Activated naive CD4-positive, alpha-beta T cell treated with Interleukin-2 at 50 U/mL for 16 hours (primary cell): Measurements from ENCODE around the gene AARS1.
A peak's percentile ranks its signal among the peaks of the same experiment; 100 is the strongest.
"Not testable (repeated sequence)": the region's sequence is repeated elsewhere in the genome, so short reads cannot be mapped to it uniquely, and the experiment has no call there.

Source experiments
- DNase-seq: peaks from one replicate; pipeline ENCODE4 v3.0.0-alpha.2; 2020

Gene AARS1

DNA sequence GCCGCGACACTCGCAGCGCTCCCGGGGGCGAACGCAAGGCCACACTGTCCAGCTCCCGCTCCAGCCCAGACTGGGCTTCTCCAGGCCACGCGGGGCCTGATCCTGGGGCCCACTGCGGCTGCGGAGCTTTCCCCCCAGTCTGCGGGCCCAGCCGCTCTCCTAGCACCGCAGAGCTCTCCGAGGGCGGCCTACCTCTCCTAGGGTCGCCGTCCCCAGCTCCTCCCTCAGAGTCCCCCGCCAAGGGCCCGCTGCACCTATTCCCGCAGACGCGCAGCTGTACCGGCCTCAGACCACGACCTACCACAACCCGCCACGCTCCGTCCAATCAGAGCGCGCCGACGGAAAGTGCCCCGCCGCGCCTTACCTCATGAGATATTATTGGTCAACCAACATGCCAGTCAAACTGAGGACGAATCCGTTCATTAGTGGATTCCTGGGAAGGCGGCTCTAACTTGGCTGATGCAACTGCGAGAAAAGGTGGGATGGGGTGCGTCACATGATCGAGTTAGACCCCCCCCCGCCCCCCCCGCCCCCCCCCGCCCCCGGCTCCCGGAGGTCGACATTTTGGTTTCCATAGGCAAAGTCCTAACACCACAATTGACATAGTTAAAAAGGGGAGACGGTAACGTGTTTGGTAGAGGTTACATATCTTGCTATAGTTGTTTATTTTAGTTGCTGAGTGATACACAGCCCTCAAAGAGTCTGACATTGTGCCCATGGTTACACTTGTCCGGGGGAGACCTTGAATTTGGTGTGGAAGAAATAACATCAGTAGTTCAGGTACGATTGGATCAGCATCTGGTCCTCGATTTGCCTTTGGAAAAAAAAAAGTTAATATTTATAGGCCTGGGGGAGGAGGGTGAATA is at the start of gene AARS1:
Gene AARS1, minus strand, starts transcription at position 278 of the 866 bp plus-strand sequence. CDS start 6,743 bp downstream, outside the sequence.
- DNase-seq, result peak; percentile 95

DNA sequence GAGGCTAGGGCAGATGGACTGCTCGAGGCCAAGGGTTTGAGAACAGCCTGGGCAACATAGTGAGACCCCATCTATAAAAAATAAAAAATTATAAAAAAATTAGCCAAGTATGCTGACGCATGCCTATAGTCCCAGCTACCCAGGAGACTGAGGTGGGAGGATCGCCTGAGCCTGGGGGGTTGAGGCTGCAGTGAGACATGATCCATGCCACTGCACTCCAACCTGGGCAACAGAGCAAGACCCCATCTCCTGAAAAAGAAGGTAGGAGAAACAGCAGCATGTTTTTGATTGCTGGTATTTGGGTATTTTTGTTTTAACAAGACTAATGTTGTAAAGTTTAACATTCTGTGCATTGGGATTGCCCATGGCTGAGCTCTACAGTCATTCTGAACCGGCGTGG is 48.5 kb upstream of the AARS1 start:
- DNase-seq, result no peak

DNA sequence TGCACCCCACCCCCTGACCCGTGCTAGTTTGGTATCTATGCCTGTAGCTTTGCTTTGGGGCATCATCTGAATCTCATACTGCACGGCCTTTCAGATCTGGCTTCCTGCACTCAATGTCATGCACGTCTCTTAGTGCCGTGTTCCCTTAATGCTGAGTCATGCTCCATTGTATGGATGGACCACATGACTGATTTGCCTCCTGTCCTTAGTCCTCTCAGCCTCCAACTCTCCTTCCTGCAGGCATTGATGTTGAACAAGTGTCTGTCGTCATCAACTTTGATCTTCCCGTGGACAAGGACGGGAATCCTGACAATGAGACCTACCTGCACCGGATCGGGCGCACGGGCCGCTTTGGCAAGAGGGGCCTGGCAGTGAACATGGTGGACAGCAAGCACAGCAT is 43.4 kb upstream of the AARS1 start:
- not testable (repeated sequence) for DNase-seq

DNA sequence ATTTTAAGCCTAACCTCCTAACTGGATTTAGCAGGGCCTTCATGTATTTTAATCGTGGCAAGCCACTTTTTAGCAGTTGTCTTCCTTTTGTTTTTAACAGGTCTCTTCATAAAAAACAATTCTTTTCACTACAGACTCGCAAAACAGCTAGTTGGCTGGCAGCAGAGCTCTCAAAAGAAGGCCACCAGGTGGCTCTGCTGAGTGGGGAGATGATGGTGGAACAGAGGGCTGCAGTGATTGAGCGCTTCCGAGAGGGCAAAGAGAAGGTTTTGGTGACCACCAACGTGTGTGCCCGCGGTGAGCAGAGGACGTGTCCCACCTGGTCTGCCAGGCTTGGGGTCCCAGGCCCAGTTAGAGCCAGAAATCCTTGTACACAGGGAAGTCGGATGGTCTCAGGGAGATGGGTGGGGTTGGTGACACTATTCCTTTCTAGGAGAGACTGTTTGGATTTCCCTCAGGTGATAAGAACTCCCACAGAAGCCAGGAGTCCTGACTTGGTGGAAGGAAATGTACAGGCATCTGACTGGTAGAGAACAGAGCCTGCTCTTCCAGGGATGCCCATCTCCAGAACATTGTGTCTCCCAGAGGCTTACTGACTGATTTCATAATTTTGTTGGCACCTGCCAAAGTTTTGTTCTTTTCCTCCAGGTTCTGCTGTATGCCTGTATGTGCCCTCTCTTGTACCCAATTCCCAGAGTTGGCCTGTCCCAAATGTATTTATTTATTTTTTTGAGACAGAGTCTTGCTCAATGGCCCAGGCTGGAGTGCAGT is 42.5 kb upstream of the AARS1 start:
- DNase-seq, result peak; percentile 9

GRCh38 chr16:70331091-70331490 is 41.8 kb upstream of the AARS1 start:
- no peak for DNase-seq

DNA sequence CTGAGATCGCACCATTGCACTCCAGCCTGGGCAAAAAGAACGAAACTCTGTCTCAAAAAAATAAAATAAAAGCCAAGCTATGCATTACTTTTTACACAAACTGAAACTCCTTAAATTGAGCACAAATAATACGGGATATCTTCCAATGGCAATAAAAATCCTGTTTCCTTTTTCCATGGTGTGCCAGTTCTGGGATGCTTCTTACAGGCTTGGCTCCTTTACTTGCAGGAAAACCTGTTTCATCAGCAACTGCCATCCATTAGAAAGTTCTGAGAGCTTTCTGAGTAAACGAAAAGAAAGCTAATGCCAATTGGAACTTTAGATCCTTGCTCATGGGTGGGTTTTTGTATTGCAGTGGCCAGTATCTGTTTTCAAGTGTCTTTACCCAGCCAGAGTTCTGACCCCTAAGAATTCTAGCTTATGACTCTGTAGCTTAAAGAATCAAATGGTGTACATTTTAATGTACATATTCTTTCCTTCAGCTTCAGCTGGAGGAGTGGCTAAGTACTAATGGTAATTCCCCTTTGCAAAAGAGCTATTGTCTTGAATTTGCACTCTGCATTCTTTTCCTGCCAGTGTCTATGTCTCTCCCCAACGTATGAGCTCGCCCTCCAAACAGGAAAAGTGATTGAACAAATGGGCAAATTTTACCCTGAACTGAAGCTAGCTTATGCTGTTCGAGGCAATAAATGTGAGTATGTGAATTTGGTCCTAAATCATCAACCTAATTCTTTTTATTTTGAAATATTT is 35.9 kb upstream of the AARS1 start:
- DNase-seq, result no peak

DNA sequence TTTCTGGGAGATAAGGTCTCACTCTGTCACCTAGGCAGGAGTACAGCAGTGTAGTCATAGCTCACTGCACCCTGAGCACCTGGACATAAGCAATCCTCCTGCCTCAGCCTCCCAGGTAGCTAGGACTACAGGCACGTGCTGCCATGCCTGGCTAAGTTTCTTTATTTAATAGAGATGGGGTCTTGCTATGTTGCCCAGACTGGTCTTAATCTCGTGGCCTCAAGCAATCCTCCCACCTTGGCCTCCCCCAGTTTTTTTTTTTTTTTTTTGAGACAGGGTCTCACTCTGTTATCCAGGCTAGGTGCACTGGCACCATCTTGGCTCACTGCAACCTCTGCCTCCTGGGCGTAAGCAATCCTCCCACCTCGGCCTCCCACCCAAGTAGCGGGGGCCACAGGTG is 30.8 kb upstream of the AARS1 start:
- DNase-seq, result no peak

DNA sequence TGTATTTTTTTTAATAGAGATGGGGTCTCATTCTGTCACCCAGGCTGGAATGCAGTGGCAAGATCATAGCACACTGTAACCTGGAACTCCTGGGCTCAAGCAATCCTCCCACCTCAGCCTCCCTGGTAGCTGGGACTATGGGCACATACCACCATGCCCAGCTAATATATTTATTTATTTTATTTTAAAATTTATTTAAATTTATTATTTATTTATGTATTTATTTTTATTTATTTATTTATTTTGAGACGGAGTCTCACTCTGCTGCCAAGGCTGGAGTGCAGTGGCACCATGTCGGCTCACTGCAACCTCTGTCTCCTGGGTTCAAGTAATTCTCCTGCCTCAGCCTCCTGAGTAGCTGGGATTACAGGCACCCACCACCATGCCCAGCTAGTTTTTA is 18.4 kb upstream of the AARS1 start:
- DNase-seq, result not testable (repeated sequence)

DNA sequence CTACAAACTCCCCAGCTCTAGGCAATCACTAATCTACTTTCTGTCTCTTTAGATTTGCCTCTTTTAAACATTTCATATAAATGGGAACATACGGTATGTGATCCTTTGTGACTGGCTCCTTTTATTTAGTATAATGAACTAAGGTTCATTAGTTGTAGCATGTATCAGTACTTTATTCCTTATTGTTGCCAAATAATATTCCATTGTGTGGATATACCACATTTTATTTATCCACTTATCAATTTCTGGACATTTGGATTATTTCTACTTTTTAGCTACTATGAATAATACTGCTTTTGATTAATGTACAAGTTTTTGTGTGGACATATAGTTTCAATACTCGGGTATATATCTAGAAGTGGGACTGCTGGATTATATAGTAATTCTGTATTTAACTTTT is 17.6 kb upstream of the AARS1 start:
- DNase-seq, result no peak

DNA sequence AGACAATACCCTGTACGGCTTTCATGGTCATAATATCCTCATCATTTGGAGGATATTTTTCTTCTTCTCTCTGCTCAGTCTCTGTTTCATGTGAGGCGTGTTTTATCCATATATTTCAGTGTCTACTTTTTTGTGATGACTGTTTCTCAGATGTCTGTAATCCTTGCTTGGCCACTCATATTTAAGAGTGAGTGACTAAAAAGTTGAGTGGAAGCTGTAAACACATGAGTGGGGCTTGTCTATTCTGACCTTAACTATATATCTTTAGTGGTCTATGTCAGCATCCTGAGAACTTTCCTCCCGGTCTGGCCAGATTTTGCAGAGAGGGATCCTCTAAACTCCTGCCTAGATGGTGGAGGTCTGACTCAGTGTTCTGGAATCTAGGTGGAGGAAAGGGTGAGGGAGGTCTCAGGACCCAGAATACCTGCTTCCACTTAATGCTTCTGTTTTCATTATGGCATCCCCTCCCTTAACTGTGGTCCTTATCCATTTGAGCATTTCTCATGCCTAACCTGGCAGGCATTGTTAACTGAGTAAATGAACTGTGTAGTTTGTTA is 15.7 kb upstream of the AARS1 start:
- no peak for DNase-seq

DNA sequence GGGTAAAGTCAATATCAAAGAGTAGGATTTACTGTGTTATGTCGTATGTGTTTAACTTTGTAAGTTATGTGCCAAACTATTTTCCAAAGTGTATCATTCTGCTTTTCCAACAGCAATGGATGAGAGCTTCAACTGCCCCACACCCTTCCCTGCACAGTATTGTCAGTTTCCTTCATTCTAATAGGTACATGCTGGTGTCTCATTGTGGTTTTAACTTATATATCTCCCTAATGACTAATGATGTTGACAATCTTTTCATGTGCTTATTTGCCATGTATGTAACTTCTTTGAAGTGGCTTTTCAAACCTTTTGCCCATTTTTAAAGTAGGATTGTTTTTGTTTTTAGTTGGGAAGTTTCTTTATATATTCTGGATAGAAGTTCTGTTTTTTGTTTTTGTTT is 13.4 kb upstream of the AARS1 start:
- no peak for DNase-seq

DNA sequence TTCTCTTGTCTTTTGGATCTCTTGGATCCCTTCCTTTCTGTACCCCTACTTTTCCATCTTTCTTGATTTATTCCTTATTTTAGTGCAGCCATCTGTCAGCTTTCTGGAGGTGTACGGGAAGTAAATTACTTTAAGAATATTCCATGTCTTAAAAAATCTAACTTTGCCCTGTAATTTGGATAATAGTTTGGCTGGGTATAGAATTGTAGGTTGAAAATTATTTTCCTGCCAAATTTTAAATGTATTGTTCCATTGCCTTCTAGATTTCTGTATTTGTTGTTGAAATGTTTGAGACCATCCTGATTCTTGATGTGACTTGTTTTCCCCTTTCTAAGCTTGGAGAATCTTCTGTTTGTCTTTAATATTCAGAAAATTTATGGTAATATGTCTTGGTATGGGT is 11.8 kb upstream of the AARS1 start:
- DNase-seq, result no peak

DNA sequence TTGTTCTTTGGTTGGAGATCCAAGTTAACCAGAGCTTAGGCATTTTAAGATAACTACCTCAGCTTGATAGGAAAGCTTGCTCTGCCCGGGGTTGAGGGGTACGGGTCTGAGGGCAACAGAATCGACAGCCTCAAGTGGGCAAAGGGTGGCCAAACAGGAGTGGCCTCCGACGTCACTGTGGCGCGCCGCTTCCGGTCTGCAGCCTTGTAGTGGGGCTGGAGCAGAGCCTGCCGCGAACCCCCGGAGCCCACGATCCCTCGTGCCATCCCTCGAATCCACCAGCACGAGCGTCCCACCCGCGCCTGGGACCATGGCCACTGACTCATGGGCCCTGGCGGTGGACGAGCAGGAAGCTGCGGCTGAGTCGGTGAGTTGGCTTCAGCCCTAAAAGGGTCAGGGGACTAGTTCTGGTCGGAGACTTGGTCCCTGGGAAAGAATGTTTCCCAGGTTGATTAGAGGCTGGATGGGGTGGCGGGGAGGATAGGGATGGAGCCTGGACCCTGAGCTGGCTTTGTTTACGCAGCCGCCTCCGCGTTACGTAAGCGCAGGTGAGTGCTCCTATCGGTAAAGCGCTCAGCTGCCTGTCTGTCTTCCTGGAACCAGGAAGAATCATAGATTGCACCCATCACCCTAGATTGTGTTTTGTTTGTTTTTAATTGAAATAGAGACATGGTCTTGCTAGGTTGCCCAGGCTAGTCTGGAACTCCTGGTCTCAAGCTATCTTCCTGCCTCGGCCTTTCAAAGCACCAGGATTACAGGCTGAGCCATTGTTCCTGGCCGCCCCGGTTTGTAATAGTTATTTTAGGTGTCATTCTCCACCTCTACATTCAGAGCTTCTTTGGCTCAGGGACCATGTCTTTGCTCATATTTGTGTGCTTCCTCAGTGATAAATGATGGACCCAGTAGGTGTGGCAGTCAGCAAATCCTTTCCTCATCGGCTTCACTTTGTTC is 10.0 kb upstream of the AARS1 start, which contains the start of gene DDX19B:
Gene DDX19B, plus strand, starts transcription at position 199 of the 951 bp plus-strand sequence. Its CDS starts 112 bp downstream, at position 311.
- DNase-seq, result peak; percentile 64

DNA sequence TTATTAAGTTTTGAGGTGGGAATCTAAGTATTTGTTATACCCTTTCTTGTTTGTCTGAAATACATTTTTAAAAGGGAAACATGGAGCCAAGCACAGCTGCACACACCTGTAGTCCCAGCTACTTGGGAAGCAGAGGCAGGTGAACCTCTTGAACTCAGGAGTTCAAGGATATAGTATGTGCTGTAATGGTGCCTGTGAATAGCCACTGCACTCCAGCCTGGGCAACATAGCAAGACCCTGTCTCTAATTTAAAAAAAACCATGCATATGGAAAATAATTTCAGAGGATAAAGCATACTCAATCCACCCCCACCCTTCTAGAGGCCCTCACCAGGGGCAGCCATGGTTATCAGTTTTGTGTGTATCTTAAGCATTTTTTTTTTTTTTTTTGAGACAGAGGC is 6.3 kb upstream of the AARS1 start:
- no peak for DNase-seq

DNA sequence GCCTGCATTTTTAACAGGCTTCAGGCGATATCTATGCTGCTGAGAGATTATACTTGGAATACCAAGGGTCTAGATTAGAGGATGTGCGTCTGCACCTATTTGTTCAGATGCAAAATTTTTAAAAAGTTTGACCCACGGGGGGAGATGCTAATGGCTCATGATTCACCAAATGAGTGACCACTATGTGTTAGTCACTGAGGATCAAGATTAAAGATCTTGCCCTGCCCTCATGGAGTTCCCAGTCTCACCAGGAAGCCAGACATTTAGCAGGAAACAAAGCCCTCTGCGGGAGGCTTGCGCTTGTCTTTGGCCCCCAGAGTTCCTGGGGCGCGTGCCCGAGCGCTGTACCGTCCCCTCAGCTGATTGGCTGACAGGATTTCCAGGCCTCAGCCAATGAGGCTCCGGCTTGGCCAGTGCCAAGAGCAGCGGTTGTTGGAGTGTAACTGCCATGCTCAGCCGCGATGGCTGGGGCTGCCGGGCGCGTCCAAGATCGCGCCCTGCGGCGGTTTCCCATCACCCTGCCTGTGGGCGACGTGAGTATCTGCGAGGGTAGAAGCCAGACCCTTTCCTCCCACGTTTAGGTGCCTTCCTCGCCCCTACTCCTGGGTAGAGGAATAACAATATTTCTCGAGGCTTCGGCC is 5.2 kb upstream of the AARS1 start:
- DNase-seq, result no peak

GRCh38 chr16:70292148-70292547 is 2.8 kb upstream of the AARS1 start:
- not testable (repeated sequence) for DNase-seq

DNA sequence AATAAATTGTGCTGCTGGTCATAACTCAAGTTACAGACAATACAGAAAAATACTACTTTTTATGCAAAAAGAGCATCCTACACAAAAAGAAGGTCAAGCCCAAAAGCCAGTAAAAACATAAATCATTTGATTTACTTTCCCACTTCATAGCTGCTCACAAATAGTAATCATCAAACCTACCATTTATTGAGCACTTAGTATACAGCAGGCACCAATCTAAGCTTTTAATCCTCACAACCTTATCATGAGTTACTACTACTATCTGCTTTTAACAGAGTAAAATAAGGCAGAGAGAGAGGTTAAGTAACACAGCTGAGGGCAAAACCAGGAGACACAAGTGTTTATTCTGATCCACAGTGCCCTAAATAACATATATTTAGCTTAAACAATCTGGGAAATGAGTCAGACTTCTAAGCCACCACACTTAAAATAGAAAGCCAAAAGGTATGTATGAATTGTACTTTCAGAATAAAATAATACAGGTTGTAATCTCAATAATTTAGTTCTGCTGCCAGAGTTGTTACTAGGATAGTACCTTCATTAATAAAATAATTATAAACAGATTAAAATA is 1.7 kb upstream of the AARS1 start:
- DNase-seq, result no peak

GRCh38 chr16:70287304-70287971 is 1.9 kb downstream of the AARS1 start:
- DNase-seq, result not testable (repeated sequence)

DNA sequence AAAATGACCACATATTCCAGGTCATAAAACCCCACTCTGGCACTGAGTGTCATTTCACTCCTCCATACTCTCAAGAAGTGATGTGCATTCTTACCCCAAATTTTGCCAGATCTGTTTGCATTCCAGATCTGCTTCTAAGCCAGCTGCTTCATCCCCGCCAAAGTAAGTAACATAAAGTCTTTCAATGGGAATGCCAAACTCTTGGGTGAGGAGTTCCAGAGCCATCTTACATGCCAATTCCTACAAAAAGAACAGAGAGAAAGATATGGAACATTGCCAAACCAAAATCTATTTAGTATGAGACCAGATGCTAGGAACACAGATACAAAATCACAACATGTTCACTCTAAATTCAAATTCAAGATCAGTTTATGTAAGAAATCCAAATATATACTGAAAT is 12.9 kb downstream of the AARS1 start:
- no peak for DNase-seq

- DNase-seq, result no peak
Observed at GRCh38 chr16:70271696-70272095, 17.6 kb downstream of the AARS1 start.
